ENCODE results near the gene CEBPZ.

- TF ChIP-seq EZH2 (IDR thresholded peaks at IDR 0.05; ENCODE audit: borderline replicate concordance, insufficient read depth, low read depth, low read length, poor library complexity, severe bottlenecking) (no peak), CTCF (IDR thresholded peaks at IDR 0.05) (no peak)
Measured at GRCh38 chr2:37190290-37190689, 41.1 kb downstream of the CEBPZ start.
